Measurements from ENCODE around the gene RASSF8. TPM values are rescaled to one million over a fixed set of nuclear protein-coding genes. Genes with fewer than 3 reads are reported as not detected.

Gene RASSF8
- total and polyA plus RNA-seq, 2 of the 8 experiments (the other 6 are each of a cell fraction or from before 2014, with no cell fraction given): 6.4 to 46.7 TPM

DNA sequence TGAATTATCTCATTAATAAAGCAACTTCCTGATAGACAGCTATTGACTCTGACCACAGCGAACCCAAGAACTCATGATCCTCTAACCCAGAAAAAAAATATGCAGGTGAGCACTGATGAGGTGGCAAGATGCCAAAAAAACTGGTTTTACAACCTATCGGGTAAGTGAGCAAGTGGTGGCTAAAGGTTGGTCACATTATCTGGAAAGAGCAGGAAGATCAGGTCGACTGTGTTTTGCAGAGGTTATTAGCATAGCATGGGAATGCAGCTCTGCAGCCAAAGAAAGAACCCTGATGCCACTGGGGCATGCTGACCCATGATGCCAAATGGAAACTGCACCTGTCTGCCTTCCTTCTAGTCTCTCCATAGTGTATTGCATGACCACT lies 142.9 kb downstream of the RASSF8 start:
- Histone ChIP-seq H3K27me3 (replicated peaks in 1 of 4; ENCODE audit: control insufficient read depth in 3 of 4, extremely low read depth in 1 of 4, insufficient read depth in 3 of 4, low read length in 3 of 4) (no peaks in the 10 kb centered on the region), H3K4me3 (ENCODE audit: extremely low read depth in 1 of 4, insufficient read depth in 2 of 4, low read depth in 3 of 4, low read length in 4 of 4) (no peak overlapping the region), H3K56ac (replicated peaks; ENCODE audit: insufficient read length, low read depth, low read length) (no peak overlapping the region), H3K23me2 (ENCODE audit: low read depth, low read length) (no peaks in the 10 kb centered on the region), H4K91ac (replicated peaks; ENCODE audit: insufficient read length, low read length) (no peak overlapping the region), H2BK5ac (ENCODE audit: low read depth, low read length) (no peak overlapping the region), H3K23ac (ENCODE audit: insufficient read length) (no peak overlapping the region), H3K9ac (replicated peaks in 1 of 4; ENCODE audit: extremely low read depth in 1 of 4, low read depth in 3 of 4, low read length in 3 of 4) (no peak overlapping the region), H2BK20ac (ENCODE audit: low read length) (no peak overlapping the region), H4K20me1 (replicated peaks in 1 of 2; ENCODE audit: control insufficient read depth in 1 of 2, insufficient read depth in 2 of 2, low read length in 2 of 2) (no peaks in the 10 kb centered on the region), H3K27ac (ENCODE audit: low read depth, low read length) (no peak overlapping the region), H3K79me1 (ENCODE audit: low read depth, low read length) (no peaks in the 10 kb centered on the region), H4K5ac (ENCODE audit: insufficient read length, low read depth, low read length) (no peak overlapping the region), H2AK5ac (ENCODE audit: low read depth, low read length) (no peak overlapping the region), H3K79me2 (ENCODE audit: control insufficient read depth in 1 of 2, insufficient read depth in 2 of 2, low read length in 2 of 2) (no peaks in the 10 kb centered on the region), H3K4me1 (replicated peaks in 1 of 4; ENCODE audit: control insufficient read depth in 3 of 4, insufficient read depth in 4 of 4, low read length in 3 of 4) (no peaks in the 10 kb centered on the region), H2AFZ (ENCODE audit: low read length) (no peak overlapping the region), H3K18ac (ENCODE audit: extremely low read depth, low read length) (no peak overlapping the region), H3K14ac (ENCODE audit: insufficient read length) (no peak overlapping the region), H2BK15ac (ENCODE audit: low read length) (no peak overlapping the region), H3K4me2 (ENCODE audit: insufficient read depth in 1 of 2, low read depth in 2 of 2, low read length in 2 of 2) (no peak overlapping the region), H3K4ac (replicated peaks; ENCODE audit: insufficient read length, low read depth, low read length) (no peak overlapping the region), H3K9me3 (ENCODE audit: insufficient read depth in 2 of 2, low read depth in 1 of 2, low read length in 1 of 2) (no peaks in the 10 kb centered on the region), H2BK12ac (ENCODE audit: low read depth, low read length) (no peak overlapping the region), H2BK120ac (replicated peaks; ENCODE audit: low read depth, low read length) (no peak overlapping the region), H4K8ac (ENCODE audit: extremely low read depth, insufficient read depth, low read length) (no peak overlapping the region), H3K36me3 (ENCODE audit: control insufficient read depth in 2 of 4, insufficient read depth in 4 of 4, low read length in 3 of 4) (no peaks in the 10 kb centered on the region)
- CTCF ChIA-PET (ENCODE audit: partially characterized antibody): interaction anchor here (2.7 kb wide), 1 partner anchor 9 kb away, joined by 22 read pairs; no protein-coding TSS in a partner anchor
- POLR2A ChIA-PET (ENCODE audit: partially characterized antibody): interaction anchor here (1.5 kb wide), 1 partner anchor 12 kb away, joined by 5 read pairs; no protein-coding TSS in a partner anchor
- 82% methylated on average over 3 of the region's 3 CpGs; no CpG with 5 or more reads in 1 of the 2 experiments for WGBS, 2 experiments (ENCODE audit: extremely low coverage in 1 of 2, insufficient coverage in 1 of 2, insufficient read length in 1 of 2, insufficient replicate concordance in 2 of 2, low coverage in 1 of 2, low lambda C conversion rate in 2 of 2, missing lambda C conversion rate in 1 of 2)
- FAIRE-seq: no peak
- DNase-seq (ENCODE audit: low read depth in 1 of 2, low spot score in 2 of 2): no peak
- TF ChIP-seq YY1 (IDR thresholded peaks at IDR 0.05; ENCODE audit: low read depth, low read length) (no peak), TBP (IDR thresholded peaks at IDR 0.05; ENCODE audit: low read depth, low read length) (no peak), RAD21 (IDR thresholded peaks at IDR 0.05 in 1 of 2, conservative IDR thresholded peaks at IDR 0.05 in 1 of 2; ENCODE audit: low read depth in 2 of 2, low read length in 2 of 2) (no peak), PHF8 (conservative IDR thresholded peaks at IDR 0.05; ENCODE audit: low read depth, low read length) (no peak), CHD1 (IDR thresholded peaks at IDR 0.05; ENCODE audit: low read depth, low read length) (no peak), JUN (IDR thresholded peaks at IDR 0.05; ENCODE audit: low read depth, low read length) (no peak), POLR2A (IDR thresholded peaks at IDR 0.05; ENCODE audit: control extremely low read depth in 1 of 2, low read depth in 2 of 2, low read length in 2 of 2) (no peak), SUZ12 (IDR thresholded peaks at IDR 0.05; ENCODE audit: low read length) (no peak), JUND (IDR thresholded peaks at IDR 0.05; ENCODE audit: low read length) (no peak), POU5F1 (IDR thresholded peaks at IDR 0.05; ENCODE audit: low read depth, low read length) (no peak), TEAD4 (IDR thresholded peaks at IDR 0.05; ENCODE audit: low read depth, low read length) (no peak), KDM4A (IDR thresholded peaks at IDR 0.05; ENCODE audit: low read depth, low read length, severe bottlenecking) (no peak), CBX5 (IDR thresholded peaks at IDR 0.05; ENCODE audit: low read depth, low read length) (no peak)
- TF ChIP-seq, protein P1, sequence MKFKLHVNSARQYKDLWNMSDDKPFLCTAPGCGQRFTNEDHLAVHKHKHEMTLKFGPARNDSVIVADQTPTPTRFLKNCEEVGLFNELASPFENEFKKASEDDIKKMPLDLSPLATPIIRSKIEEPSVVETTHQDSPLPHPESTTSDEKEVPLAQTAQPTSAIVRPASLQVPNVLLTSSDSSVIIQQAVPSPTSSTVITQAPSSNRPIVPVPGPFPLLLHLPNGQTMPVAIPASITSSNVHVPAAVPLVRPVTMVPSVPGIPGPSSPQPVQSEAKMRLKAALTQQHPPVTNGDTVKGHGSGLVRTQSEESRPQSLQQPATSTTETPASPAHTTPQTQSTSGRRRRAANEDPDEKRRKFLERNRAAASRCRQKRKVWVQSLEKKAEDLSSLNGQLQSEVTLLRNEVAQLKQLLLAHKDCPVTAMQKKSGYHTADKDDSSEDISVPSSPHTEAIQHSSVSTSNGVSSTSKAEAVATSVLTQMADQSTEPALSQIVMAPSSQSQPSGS (IDR thresholded peaks at IDR 0.05; ENCODE audit: low read length): no peak
